Ecto neural progenitor cell (in vitro differentiated cells): ENCODE measurements around the gene AUTS2.

Source experiments
- DNase-seq: peaks from one replicate; pipeline ENCODE4 v3.0.0-alpha.2; 2018; ENCODE audit warnings: low spot score

AUTS2 gene

GRCh38 chr7:69598081-69598486 is at the start of gene AUTS2:
Gene AUTS2 (plus strand): TSS chr7:69598475. CDS start chr7:69599654, 1,179 bp downstream.
- peak; percentile 94 for DNase-seq

- no peak for DNase-seq
Observed at GRCh38 chr7:69550991-69551390, 47.3 kb upstream of the AUTS2 start.

GRCh38 chr7:69553190-69553589 is 45.1 kb upstream of the AUTS2 start:
- no peak for DNase-seq

GRCh38 chr7:69561266-69561960 is 36.9 kb upstream of the AUTS2 start:
- DNase-seq, result no peak

- DNase-seq, result no peak
Observed at GRCh38 chr7:69564454-69565417, 33.5 kb upstream of the AUTS2 start.

- DNase-seq, result no peak
Observed at GRCh38 chr7:69567800-69568199, 30.5 kb upstream of the AUTS2 start.

GRCh38 chr7:69568266-69568665 is 30.0 kb upstream of the AUTS2 start:
- no peak for DNase-seq

- no peak for DNase-seq
Observed at GRCh38 chr7:69575651-69576050, 22.6 kb upstream of the AUTS2 start.

GRCh38 chr7:69577221-69577620 is 21.1 kb upstream of the AUTS2 start:
- DNase-seq, result no peak

GRCh38 chr7:69585169-69585568 is 13.1 kb upstream of the AUTS2 start:
- DNase-seq, result no peak

GRCh38 chr7:69586321-69586720 is 12.0 kb upstream of the AUTS2 start:
- no peak for DNase-seq

- DNase-seq, result no peak
Observed at GRCh38 chr7:69588773-69589172, 9.5 kb upstream of the AUTS2 start.

- DNase-seq, result no peak
Observed at GRCh38 chr7:69591805-69592204, 6.5 kb upstream of the AUTS2 start.

GRCh38 chr7:69593511-69593910 is 4.8 kb upstream of the AUTS2 start:
- DNase-seq, result no peak

- DNase-seq, result no peak
Observed at GRCh38 chr7:69595415-69595814, 2.9 kb upstream of the AUTS2 start.

- no peak for DNase-seq
Observed at GRCh38 chr7:69596056-69596455, 2.2 kb upstream of the AUTS2 start.

- DNase-seq, result no peak
Observed at GRCh38 chr7:69596723-69597277, 1.5 kb upstream of the AUTS2 start.

GRCh38 chr7:69597278-69598076 is 798 bp upstream of the AUTS2 start:
- DNase-seq, result no peak

- peak; percentile 58 for DNase-seq
Observed at GRCh38 chr7:69598487-69599285, 411 bp downstream of the AUTS2 start.

- no peak for DNase-seq
Observed at GRCh38 chr7:69599286-69599954, 1.1 kb downstream of the AUTS2 start.
